ENCODE data around the gene CDC42BPB.

The CDC42BPB gene

GRCh38 chr14:102984336-102985102, 72.8 kb downstream of the CDC42BPB start:
- no peak for DNase-seq

- no peak for DNase-seq
Observed at GRCh38 chr14:102983496-102983895, 73.9 kb downstream of the CDC42BPB start.

- no peak for DNase-seq
Observed at GRCh38 chr14:102982852-102983470, 74.4 kb downstream of the CDC42BPB start.

- DNase-seq, result no peak
Observed at GRCh38 chr14:102980409-102980810, 76.9 kb downstream of the CDC42BPB start.

GRCh38 chr14:102979406-102979805, 77.9 kb downstream of the CDC42BPB start:
- DNase-seq, result no peak

- DNase-seq, result no peak
Observed at GRCh38 chr14:102977475-102977874, 79.9 kb downstream of the CDC42BPB start.

DNA sequence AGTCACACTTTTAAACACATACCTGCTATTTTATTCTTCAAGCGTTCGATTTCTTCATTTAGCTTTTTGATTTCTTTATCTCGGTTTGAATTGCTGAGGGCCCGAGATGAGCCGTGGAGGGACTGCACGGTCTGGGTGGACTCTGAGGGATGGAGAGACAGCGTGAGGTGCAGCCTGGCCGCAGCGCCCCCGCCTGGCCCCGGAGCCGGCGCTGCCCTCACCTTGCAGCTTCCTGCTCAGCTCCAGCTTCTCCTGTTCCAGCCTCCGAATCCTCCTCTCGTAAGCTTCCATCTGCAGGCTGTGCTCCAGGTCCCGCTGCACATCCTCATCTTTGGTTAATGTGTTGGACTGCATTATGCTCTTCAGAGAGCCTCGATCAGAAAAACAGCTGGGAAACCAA, 81.7 kb downstream of the CDC42BPB start:
- DNase-seq, result no peak

- DNase-seq, result no peak
Observed at GRCh38 chr14:102973706-102974285, 83.6 kb downstream of the CDC42BPB start.

DNA sequence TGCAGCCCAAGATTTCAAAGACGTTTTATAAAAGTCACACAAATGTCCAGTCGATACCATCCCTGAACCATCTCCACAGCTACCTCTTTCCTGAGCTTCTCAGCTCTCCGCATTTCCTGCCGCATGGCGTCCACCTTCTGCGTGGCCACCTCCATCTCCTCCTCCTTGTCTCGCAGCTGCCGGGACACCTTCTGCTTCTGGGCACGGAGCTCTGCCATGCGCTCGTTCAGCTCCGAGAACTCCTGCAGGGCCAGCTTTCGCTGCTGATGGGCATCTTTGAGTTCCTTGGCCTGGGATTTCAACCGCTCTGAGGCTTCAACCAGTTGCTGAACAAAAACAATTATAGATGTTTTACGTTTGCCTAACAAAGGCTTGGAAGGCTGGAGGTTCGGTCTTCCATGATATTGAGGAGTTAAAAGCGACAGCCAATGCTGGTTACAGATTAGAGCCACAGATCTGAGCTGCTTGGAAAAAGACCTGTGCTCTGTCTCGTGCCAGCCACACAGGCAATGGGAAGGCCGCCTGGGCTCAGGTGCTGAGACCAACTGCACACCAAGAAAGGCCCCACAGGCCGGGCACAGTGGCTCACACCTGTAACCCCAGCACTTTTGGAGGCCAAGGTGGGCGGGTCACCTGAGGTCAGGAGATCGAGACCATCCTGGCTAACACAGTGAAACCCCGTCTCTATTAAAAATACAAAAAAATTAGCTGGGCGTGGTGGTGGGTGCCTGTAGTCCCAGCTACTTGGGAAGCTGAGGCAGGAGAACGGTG, 85.3 kb downstream of the CDC42BPB start:
- DNase-seq, result no peak

DNA sequence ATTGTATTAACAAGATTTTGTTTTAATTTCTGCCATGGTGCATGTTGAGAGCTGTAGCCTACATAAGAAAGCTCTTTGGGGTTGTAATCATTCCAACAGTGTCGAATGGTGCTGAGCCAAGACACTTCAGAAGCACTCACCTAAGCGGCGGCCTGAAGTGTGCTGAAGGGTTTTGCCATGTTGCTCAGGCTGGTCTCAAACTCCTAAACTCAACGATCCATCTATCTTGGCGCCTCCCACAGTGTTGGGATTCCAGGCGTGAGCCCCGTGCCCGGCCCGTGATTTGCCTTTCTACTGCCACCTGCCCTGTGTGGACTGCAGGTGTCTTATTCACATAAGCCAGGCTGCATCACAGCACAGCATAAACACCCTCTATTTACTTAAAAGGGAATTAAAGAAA, 86.0 kb downstream of the CDC42BPB start:
- no peak for DNase-seq

DNA sequence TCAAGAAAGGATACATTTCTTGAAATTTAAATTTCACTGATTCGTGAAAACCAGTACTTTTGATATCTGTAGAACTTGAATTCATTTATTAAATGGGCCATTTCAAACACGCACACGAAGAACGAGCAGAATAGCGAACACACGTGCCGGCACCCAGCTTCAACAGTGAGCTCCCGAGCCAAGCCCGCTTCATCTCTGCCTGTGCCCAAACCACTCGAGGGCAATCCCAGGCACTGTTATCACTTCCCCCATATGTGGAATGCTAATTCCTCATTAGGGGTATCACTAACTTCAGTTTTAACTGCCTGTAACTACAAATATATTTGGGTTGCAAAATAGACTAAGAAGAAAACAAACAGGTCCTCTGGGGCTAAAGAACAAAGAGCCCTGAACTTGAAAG, 86.9 kb downstream of the CDC42BPB start:
- no peak for DNase-seq

DNA sequence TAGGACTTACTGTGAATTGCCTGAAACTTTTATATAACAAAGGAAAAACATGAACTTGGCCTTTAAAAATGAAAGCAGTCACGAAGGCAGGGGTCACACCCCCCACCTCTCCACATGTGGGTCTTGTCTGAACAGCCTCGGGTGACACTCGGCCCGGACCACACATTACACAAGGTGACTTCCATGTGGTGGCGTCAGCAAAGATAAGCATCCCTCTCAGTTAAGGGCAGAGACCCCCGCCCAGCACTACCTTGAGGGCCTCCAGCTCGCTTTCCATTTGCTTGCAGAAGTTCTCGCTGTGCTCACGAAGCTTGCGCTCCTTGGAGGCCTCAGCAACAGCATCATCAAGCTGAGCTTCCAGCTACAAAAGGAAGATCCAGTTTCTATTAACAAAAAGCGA, 87.4 kb downstream of the CDC42BPB start:
- no peak for DNase-seq

GRCh38 chr14:102969060-102969791, 88.1 kb downstream of the CDC42BPB start:
- no peak for DNase-seq

- DNase-seq, result no peak
Observed at GRCh38 chr14:102968306-102968705, 89.0 kb downstream of the CDC42BPB start.

DNA sequence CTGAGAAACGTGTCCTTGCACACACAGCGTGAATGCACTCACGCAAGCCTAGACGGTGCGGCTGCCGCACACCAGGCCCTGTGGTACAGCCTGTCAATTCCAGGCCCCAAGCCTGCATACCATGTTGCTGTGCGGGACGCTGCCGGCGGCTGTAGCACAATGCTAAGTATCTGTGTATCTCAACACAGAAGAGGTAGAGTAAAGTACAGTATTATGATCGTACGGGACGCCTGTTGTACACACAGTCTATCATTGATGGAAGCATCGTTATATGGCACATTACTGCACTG, 89.9 kb downstream of the CDC42BPB start:
- no peak for DNase-seq

DNA sequence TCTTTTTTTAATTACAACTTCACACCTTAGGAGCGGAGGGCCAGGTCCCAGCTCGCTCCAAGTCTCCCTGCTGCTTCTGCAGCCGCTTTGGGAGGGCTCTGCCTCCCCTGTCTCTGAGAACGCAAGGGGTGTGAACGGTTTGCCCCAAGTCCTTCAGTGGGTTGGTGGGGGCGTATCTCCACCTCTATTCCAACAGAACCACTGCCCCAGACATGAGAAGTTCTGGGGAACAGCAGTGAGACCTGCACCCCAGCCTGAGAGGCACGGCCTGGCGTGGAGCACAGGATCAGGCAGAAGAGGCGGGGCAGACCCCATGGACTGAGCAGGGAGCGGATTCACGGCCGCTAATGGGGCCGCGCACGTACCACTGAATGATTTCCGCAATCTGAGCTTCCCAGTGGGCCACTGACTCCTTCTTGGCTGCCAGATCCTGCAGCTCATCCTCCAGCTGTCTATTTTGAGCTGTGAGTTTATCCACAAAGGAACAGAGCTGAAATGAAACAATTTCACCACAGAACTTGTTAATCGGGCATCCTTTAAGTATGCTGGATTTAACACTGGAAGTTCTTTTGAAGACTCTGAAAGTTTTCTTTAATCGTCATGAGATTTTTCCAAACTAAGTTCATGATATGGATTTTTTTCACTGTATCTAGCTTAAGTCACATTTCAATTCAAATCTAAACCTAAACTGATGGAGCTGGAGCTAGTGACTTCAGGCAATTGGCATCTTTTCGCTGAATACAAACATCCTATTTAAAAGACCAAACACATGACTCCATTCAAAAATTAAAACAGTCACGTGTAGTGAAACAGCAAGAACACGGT, 90.5 kb downstream of the CDC42BPB start:
- DNase-seq, result no peak

DNA sequence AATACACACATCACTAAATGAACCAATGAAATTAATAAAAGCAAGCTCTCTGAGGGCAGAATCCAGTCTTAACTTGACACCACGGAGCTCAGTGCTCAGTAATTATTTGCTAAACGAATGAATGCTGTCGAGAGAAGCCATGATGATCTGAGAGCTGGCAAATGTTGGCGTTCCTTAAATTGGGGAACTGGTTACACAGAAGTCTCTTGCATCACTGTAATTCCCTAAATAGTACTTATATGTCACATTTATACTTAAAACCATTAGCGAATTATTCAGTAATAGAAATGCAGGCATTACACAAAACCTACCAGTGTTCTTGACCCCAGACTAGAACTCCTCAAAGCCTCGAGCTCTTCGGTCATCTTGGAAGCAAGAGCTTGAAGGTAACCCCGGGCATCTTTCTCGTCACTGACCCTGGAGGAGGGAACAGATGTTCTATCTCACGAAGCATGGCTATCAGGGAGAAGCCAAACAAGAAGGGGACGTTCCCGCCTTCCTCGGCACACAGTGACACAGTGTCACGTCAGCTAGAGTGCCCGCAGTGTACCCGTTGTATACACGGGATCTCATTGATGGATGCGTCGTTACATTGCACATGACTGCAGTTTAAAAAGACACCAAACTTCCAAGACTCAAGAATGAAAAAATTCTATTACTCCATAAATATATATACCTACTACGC, 91.2 kb downstream of the CDC42BPB start:
- DNase-seq, result no peak

GRCh38 chr14:102965282-102965681, 92.1 kb downstream of the CDC42BPB start:
- DNase-seq, result no peak

- no peak for DNase-seq
Observed at GRCh38 chr14:102964152-102964730, 93.1 kb downstream of the CDC42BPB start.

- DNase-seq, result no peak
Observed at GRCh38 chr14:102962111-102962627, 95.2 kb downstream of the CDC42BPB start.

DNA sequence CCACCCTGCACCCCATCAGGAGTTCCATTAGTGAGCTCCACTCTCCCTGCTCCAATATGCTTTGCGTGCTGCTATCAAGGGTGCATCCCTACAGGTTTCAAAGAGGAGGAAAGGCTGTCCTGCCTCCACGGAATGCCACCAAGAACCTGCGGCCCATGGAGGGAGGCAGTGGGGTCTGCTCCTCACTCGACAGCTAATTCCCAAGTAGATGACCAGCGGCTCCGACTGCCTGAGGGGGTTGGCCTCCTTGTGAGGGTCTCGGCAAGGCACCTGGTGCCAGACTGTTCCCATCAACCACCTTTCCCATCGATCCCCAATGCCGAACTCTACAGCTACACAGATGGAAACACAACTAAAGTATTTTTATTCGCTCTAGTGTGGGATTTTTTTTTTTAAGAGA, 98.9 kb downstream of the CDC42BPB start:
- DNase-seq, result no peak

Data from activated effector memory CD4-positive, alpha-beta T cell treated with anti-CD3 and anti-CD28 coated beads, Interleukin-2, amount 50 U/mL, for 16 hours (primary cell).